Measurements from ENCODE around the gene ASNS.

DNA sequence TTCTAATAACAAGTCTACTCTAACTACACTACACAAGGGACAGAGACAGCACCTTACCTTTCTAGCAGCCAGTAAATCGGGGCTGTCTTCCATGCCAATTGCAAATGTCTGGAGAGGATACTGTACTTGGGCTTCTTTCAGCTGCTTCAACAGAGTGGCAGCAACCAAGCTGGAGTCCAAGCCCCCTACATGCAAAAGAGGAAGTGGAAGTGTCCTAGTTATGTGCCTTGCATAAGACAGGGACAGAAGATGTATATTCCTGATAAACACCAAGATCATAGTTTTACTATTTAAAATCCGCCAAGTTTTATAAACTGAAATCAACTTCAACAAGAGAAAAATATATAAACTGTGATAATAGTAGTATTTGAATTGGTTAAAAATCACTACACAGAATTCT lies 14.0 kb downstream of the ASNS start:
- no peak for TF ChIP-seq CTCF (IDR thresholded peaks at IDR 0.05; ENCODE audit: poor library complexity)
- no peak for TF ChIP-seq EZH2phosphoT487 (IDR thresholded peaks at IDR 0.05; ENCODE audit: low read depth, severe bottlenecking, unreplicated experiment)
- TF ChIP-seq EZH2 (IDR thresholded peaks at IDR 0.05; ENCODE audit: borderline replicate concordance), result no peak

All from hepatocyte (in vitro differentiated cells).